Measurements from ENCODE around the gene SH2D7.

The SH2D7 gene

DNA sequence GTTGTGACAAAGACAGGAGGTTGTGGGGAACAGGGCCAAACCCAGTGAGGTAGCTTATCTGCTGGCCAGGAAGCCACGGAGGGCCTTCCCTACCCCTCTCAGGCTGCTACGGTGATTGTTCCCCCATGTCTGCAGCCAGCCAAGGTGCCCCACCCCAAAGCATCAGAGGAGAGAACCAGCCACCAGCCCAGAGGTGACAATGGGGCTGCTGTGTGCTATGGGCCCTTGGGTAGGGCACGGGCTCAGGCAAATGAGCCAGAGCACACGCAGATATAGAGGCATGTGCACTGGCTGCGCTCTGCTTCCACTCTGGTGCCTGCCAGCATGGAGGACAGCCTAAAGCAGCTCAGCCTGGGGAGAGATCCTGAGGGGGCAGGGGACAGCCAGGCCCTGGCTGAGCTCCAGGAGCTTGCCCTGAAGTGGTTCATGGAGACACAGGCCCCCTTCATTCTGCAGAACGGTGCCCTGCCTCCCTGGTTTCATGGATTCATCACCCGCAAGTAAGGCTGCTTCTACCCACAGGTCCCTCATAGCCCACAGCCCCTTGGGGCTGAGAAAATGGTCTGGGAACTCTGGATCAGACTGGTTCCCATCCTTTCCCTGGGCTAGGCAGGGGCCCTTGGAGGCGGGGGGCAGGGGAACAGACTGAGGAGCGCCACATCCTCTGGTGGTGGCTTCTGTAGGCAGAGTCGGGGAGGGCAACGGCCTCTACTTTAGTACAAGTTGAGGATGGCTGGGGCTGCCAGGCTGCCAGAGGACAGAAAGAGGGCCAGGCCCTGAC is at the start of gene SH2D7:
SH2D7 (plus strand) TSS at position 301 of the 781 bp plus-strand sequence; CDS start at position 325, 24 bp downstream.
- DNase-seq (ENCODE audit: low read depth in 2 of 2), result no peak

- no peak for DNase-seq (ENCODE audit: low read depth in 2 of 2)
Observed at GRCh38 chr15:78044407-78045155, 47.8 kb upstream of the SH2D7 start.

- DNase-seq (ENCODE audit: low read depth in 2 of 2), result no peak
Observed at GRCh38 chr15:78045189-78045588, 47.2 kb upstream of the SH2D7 start.

DNA sequence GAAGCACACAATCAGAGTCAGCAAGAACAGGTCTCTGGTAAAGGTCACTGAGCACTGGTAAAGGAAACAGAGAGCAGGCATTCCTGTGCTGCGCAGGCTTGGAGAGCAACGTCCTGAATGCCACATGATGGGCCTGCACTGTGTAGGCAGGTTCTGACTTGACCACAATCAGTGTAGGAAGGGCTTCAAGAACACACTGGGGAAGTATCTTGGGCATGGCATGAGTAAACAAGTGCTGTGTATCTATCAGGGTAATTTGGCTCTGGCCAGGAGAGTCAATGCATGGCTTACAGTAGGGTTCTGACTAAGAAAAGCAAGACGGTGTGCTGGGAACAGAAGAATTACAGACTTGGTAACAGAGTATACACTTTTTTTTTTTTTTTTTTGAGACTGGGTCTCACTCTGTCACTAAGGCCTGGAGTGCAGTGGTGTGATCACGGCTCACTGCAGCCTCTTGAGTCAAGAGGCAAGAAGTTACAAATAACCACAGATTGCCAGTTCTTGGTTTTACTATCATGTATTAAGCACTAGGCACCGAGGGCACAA is 45.5 kb upstream of the SH2D7 start:
- DNase-seq (ENCODE audit: low read depth in 2 of 2), result no peak

DNA sequence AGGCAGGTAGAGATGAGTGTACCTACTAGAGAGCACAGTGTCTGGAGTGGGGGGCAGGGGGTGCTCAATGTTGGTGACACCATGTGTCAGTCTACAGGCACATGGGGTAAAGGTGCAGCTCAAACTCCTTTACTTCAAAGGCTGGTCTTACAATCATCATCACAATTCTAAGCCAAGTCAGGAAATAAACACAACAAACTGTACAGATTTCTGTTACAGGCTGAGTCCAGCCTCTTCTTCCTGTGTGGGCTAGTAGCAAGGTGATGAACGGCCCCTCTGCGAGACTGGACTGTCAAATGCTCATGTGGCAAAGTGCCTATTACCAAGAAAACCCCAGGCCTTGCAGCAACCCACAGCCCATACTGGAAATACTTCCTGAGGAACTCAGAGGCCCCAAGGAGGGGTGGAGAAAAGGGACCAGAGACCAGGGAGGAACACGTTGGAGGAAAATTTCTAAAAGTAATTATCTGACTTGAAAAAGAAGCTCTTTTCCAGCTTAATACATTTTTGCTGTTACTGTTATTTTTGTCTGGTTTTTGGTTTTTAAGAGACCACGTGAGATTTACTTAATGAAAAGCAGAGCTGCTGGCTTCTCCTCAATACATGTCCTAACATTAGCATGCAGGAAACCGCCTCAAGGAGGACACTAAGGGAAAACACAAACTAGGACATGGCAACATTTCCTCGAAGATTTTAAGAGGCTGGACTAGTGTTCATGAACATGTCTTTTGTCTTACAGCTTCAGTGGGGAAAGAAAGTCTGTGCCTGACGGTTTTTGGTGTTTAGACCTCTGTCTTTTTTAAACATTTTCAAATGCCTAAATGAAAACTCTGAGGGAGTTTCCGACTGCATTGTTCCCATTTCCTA is 44.4 kb upstream of the SH2D7 start:
- no peak for DNase-seq (ENCODE audit: low read depth in 2 of 2)

- no peak for DNase-seq (ENCODE audit: low read depth in 2 of 2)
Observed at GRCh38 chr15:78048628-78048920, 43.8 kb upstream of the SH2D7 start.

- DNase-seq (ENCODE audit: low read depth in 2 of 2), result peak; percentile 45 to 53
Observed at GRCh38 chr15:78049691-78050440, 42.5 kb upstream of the SH2D7 start.

DNA sequence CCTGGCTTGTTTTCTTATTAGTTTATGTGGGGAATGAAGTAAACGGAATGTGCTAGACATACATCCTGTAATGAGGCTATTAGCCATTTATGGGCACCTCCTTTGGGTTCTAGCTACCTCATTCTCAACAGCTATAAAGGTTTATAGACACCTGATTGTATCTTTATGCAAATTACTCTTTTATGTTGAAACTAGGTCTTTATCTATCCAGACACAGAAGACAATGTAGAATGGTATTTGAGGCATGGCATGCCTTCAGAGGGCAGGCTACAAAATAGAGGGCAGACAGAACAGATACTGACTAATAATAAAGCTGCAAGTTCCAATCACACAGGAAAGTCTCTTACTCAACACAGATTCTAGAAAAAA is 41.9 kb upstream of the SH2D7 start:
- no peak for DNase-seq (ENCODE audit: low read depth in 2 of 2)

DNA sequence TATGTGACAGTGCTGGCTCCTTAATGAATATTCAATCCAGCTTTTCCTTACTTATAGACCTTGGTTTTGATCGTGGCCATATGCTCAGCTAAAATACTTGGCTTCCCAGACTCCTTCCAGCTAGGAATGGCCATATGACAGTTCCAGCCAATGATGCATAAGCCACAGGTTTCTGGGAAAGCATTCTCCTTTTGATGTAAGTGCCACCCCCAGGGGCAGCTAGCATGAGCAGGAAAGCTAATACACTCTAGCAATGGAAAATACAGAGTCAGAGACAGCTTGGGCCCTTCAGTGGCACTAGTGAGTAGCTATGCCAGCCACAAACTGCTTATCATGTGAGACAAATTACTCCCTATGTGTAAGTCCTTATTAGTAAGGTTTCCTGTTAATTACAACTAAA is 41.5 kb upstream of the SH2D7 start:
- no peak for DNase-seq (ENCODE audit: low read depth in 2 of 2)

- DNase-seq (ENCODE audit: low read depth in 2 of 2), result no peak
Observed at GRCh38 chr15:78051596-78051995, 40.8 kb upstream of the SH2D7 start.

- no peak for DNase-seq (ENCODE audit: low read depth in 2 of 2)
Observed at GRCh38 chr15:78052001-78052401, 40.4 kb upstream of the SH2D7 start.

DNA sequence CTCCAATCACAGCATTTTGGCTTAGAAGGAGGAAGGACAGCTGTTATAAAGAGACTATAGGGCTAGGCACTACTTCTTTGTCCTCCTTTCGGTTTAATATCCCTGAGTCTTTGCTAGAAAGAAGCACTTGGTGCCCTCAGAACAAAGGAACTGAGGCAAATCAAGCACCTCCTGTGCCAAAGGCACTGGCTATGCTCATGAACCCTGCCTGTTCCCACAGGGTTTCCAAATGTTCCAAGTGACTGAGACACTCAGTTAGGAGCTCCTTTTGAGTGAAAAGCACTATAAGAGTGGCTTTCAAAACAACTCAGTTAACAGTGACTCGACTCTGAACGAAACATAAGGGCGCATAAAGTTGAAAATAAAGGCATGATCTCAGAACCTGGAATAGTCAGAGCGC is 39.8 kb upstream of the SH2D7 start:
- no peak for DNase-seq (ENCODE audit: low read depth in 2 of 2)

- no peak for DNase-seq (ENCODE audit: low read depth in 2 of 2)
Observed at GRCh38 chr15:78054518-78054917, 37.8 kb upstream of the SH2D7 start.

DNA sequence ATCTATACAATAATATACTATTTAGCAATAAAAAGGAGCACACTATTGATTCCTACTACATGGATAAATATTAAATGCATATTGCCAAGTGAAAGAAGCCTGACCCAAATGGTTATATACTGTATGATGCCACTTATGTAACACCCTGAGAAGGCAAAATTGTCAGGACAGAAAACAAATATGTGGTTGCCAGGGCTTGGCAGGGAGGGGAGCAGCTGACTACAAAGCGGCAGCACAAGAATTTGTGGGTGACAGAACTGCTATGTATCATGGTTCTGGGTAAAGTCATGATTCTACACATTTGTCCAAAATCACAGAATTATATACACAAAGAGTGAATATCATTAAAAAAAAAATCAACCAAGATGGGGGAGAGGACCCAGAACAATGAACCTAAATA is 37.4 kb upstream of the SH2D7 start:
- no peak for DNase-seq (ENCODE audit: low read depth in 2 of 2)

DNA sequence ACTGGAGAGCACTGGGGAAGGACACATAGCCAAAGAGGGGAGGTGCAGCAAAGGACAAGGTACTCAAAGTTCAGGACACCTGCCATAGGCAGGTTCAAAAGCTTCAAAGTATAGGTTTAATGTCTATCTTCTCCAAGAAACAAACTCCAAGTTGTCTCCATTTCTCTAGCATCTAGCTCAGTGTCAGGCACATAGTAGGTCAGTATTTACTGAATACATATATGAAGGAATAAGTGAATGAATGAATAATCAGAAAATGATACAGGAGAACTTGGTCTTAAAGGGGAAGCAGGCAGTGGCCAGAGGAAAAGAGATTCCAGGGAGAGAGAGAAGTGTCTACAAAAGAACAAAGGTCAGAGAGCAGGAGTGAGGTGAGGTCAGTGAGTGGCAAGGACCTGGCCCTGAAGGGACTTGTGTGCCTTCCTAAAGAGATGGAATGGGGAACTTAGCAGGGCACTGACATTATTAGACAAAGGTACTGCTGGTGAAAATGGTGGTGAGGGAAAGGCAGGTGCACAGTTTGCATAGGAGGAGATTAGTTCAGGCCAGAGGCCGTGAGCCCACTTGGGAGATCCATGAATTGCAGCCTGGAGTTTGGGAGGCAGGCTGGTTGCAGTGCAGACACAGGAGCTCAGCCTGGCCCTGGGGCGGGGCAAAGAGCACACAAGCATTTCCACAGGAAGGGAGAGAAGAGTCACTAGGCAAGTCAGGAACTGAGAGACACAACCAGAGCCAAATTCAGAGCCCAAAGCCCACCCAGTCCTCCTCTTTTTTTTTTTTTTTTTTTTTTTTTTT is 36.2 kb upstream of the SH2D7 start:
- no peak for DNase-seq (ENCODE audit: low read depth in 2 of 2)

- no peak for DNase-seq (ENCODE audit: low read depth in 2 of 2)
Observed at GRCh38 chr15:78056714-78057269, 35.6 kb upstream of the SH2D7 start.

DNA sequence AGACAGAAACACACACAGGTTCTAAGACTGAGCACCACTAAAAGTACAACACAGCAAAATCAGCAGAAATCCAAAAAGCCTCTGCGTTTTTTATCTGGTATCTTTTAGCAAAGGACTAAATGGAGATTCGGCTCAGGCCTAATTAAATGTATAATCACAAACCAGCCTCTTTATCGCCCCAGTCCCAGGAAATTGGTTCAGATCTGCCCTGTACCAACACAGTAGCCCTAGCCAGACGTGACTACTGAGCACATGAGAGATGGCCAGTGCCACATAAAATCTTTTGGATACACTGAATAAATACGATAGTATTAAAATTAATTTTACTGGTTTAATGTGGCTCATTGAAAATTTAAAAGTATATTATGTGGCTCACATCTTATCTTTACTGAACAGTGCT is 34.6 kb upstream of the SH2D7 start:
- DNase-seq (ENCODE audit: low read depth in 2 of 2), result no peak

GRCh38 chr15:78058401-78058935 is 33.9 kb upstream of the SH2D7 start:
- no peak for DNase-seq (ENCODE audit: low read depth in 2 of 2)

DNA sequence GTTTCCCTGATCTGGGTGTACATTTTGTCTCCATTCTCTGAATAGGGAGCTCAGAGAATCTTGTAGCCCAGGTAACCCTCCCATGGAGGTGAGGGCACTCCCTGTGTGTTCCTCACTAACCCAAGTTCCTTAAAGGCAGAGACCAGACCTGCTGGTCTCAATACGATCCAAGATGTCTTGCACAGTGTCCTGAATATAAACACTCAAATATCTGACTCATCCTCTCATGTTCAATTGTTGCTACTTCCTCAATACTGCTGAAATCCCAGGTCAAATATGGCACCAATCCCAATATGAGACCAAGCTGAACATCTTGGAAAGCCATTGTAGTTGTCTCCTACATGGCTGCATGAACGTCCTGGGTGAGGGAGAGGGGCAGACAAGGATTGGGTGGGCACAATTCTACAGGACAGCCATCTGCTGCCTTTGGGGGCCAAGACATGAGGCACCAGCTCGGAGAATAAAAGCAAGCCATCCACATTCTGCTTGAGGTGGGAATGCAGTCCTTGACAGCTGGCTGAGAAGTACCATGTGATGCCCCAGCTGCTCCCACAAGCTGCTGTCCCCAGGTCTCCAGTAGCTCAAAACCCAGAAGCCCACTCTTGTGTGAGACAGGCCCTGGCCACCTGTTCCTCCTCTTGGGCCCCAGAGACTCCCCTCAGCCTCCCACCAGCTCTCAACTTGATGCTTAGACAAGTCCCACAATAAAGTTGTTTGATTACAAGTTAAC is 33.1 kb upstream of the SH2D7 start:
- no peak for DNase-seq (ENCODE audit: low read depth in 2 of 2)

Measured in stimulated activated CD8-positive, alpha-beta memory T cell treated with anti-CD3 and anti-CD28 coated beads, Interleukin-2, amount 100 ng/mL, for 48 hours (primary cell).